ENCODE results near the gene AGFG1.

AGFG1 gene

DNA sequence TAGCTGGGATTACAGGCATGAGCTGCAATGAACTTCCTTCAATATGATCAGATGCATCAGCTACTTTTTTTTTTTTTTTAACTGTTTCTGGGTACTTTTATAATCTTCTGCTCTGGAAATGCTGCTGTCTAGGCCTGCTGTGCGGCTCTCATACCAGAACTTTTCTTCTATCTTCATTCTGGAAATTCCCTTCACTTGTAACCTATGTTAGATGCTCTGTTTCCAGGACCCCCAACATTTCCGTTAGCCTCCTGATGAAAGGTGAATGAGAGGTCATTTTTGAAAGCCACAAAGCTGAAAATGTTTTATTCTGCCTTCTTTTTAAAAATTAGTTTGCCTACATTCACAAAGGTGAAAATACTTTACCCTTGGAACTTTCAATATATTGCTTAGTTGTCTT is 8.6 kb downstream of the AGFG1 start:
- Histone ChIP-seq H3K27me3 (ENCODE audit: control insufficient read depth, insufficient read depth, low read length) (no peaks in the 10 kb centered on the region), H3K36me3 (ENCODE audit: control insufficient read depth, insufficient read depth, low read length) (no peaks in the 10 kb centered on the region), H3K4me1 (ENCODE audit: control insufficient read depth, insufficient read depth, low read length) (peaks cover under 1% of the 10 kb centered on the region), H3K9ac (ENCODE audit: low read depth, low read length) (no peak overlapping the region), H3K4me3 (ENCODE audit: low read depth, low read length) (no peak overlapping the region), H3K9me3 (ENCODE audit: control insufficient read depth, insufficient read depth, low read length) (no peaks in the 10 kb centered on the region)

DNA sequence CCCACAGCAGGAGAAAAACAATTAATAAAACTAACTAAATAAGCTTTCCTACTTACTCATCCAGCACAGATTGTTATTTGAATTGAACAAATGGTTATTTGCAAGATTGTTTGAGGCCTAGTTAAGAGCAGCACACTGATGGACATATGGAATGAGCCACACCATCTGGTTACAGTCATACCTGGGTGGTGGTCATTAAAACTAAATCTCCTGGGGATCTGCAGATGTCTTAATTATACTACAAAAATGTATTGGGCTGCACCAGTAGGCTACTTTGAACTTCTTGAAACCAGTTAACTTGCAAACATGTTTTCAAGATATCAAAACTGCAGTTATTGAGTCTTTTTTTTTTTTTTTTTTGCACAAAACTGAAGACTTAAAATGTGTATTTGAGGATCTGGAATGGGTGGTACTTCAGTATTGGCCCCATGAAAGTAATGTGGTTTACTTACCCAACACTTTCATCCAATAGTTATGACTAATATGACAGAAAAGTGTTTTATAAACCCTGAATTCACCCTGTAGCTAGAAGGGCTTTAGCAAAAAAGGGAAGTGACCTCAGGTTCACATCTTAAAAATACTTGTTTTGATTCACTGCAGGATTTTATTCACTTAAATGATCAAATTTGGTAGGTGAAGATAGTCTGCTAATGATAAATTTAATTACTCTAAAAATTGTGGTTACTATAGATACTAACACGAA is 10.8 kb downstream of the AGFG1 start:
- Histone ChIP-seq H3K9me3 (ENCODE audit: control insufficient read depth, insufficient read depth, low read length) (no peaks in the 10 kb centered on the region), H3K4me3 (ENCODE audit: low read depth, low read length) (no peak overlapping the region), H3K36me3 (ENCODE audit: control insufficient read depth, insufficient read depth, low read length) (no peaks in the 10 kb centered on the region), H3K27me3 (ENCODE audit: control insufficient read depth, insufficient read depth, low read length) (no peaks in the 10 kb centered on the region), H3K4me1 (ENCODE audit: control insufficient read depth, insufficient read depth, low read length) (no peaks in the 10 kb centered on the region), H3K9ac (ENCODE audit: low read depth, low read length) (no peak overlapping the region)

DNA sequence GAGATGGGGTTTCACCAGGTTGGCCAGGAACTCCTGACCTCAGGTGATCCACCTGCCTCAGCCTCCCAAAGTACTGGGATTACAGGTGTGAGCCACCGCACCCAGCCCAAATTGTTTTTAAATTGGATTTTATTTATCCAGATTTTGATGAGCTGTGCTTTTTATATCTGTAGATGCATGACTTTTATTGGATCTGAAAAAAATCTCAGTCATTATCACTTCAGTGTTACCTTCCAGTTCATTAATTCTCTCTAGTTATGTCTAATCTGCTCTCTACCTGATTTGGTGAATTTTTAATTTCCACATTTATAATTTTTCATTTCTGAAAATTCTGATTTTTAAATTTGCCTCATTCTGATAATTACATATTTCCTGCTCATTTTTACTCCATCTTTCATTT is 13.5 kb downstream of the AGFG1 start:
- Histone ChIP-seq H3K4me1 (ENCODE audit: control insufficient read depth, insufficient read depth, low read length) (no peaks in the 10 kb centered on the region), H3K27me3 (ENCODE audit: control insufficient read depth, insufficient read depth, low read length) (no peaks in the 10 kb centered on the region), H3K9ac (ENCODE audit: low read depth, low read length) (no peak overlapping the region), H3K9me3 (ENCODE audit: control insufficient read depth, insufficient read depth, low read length) (no peaks in the 10 kb centered on the region), H3K36me3 (ENCODE audit: control insufficient read depth, insufficient read depth, low read length) (no peaks in the 10 kb centered on the region), H3K4me3 (ENCODE audit: low read depth, low read length) (no peak overlapping the region)

DNA sequence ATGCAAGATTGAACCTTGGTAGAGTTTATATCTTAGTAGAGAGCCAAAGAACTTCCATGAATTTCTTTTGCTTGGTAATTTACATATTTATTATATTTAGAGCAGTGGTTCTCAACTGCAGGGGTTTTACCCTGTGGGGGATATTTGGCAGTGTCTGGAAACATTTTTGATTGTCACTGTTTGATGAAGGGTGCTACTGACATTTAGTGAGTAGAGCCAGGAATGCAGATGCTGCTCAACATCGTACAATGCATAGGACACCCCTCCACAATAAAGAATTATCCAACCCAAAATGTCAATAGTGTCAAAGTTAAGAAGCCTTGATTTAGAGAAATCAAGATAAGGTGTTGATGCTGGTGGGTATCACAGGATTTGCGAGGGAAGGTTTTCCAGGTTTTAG is 14.7 kb downstream of the AGFG1 start:
- Histone ChIP-seq H3K4me3 (ENCODE audit: low read depth, low read length) (no peak overlapping the region), H3K36me3 (ENCODE audit: control insufficient read depth, insufficient read depth, low read length) (no peaks in the 10 kb centered on the region), H3K4me1 (ENCODE audit: control insufficient read depth, insufficient read depth, low read length) (no peaks in the 10 kb centered on the region), H3K9ac (ENCODE audit: low read depth, low read length) (no peak overlapping the region), H3K27me3 (ENCODE audit: control insufficient read depth, insufficient read depth, low read length) (no peaks in the 10 kb centered on the region), H3K9me3 (ENCODE audit: control insufficient read depth, insufficient read depth, low read length) (no peaks in the 10 kb centered on the region)

DNA sequence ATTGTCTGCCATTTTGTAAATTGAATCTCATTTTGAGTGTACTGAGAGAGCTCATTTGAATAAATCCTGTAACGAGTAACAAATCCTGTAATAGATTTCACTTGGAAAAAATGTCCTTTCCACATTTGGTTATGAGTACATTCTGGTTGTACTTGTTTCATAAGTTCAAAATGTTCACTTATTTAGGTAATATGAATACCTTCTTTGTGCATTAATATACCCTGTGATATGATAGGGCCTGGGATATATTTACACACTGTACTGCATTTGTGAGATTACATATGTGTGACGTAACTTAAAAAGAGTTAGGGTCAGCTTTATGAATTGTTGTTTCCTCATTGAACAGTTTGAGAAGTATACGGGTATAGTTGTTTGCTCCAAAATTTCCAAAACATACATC is 16.1 kb downstream of the AGFG1 start:
- Histone ChIP-seq H3K9ac (ENCODE audit: low read depth, low read length) (no peak overlapping the region), H3K27me3 (ENCODE audit: control insufficient read depth, insufficient read depth, low read length) (no peaks in the 10 kb centered on the region), H3K9me3 (ENCODE audit: control insufficient read depth, insufficient read depth, low read length) (no peaks in the 10 kb centered on the region), H3K36me3 (ENCODE audit: control insufficient read depth, insufficient read depth, low read length) (no peaks in the 10 kb centered on the region), H3K4me3 (ENCODE audit: low read depth, low read length) (no peak overlapping the region), H3K4me1 (ENCODE audit: control insufficient read depth, insufficient read depth, low read length) (no peaks in the 10 kb centered on the region)

DNA sequence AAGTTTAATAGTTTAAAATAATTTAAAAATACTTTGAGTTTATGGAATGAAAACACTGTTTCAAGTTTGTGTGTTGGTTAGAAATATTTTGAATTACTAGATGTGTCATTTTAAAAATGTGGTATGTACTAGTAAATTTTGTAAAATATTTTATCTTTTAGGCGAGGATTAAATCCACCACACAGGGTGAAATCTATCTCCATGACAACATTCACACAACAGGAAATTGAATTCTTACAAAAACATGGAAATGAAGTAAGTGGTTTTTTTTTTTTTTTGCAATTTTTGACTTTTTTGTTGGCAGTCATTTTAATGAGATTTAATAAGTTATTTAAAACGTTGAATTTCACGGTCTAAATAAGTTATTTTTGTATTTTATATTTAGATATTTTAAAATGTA is 19.4 kb downstream of the AGFG1 start:
- H3K9ac ChIP-seq (ENCODE audit: low read depth, low read length) = no peak overlapping the region
- H3K36me3 ChIP-seq (ENCODE audit: control insufficient read depth, insufficient read depth, low read length) = no peaks in the 10 kb centered on the region
- no peak overlapping the region for H3K4me3 ChIP-seq (ENCODE audit: low read depth, low read length)
- H3K9me3 ChIP-seq (ENCODE audit: control insufficient read depth, insufficient read depth, low read length) = no peaks in the 10 kb centered on the region
- no peaks in the 10 kb centered on the region for H3K4me1 ChIP-seq (ENCODE audit: control insufficient read depth, insufficient read depth, low read length)
- H3K27me3 ChIP-seq (ENCODE audit: control insufficient read depth, insufficient read depth, low read length) = no peaks in the 10 kb centered on the region

DNA sequence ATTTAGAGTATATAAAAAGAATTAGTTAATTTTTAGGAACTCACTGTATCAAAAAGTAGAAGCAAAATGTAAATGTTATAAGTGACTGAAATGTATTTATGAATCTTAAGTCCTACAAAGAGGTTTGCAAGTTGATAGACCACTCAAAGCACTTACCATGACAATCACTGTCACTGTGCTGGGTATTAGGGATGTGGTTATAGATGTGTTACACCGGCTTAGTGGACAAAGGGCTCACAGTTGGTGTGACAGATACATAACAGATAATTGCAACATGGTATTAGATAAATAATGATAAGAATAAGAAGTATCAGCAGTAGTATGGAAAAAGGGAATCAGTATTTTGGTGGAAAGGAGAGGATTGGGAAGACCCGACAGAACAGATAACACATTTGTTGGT is 21.6 kb downstream of the AGFG1 start:
- Histone ChIP-seq H3K9me3 (ENCODE audit: control insufficient read depth, insufficient read depth, low read length) (no peaks in the 10 kb centered on the region), H3K27me3 (ENCODE audit: control insufficient read depth, insufficient read depth, low read length) (no peaks in the 10 kb centered on the region), H3K4me1 (ENCODE audit: control insufficient read depth, insufficient read depth, low read length) (peaks cover 2% of the 10 kb centered on the region), H3K36me3 (ENCODE audit: control insufficient read depth, insufficient read depth, low read length) (no peaks in the 10 kb centered on the region), H3K4me3 (ENCODE audit: low read depth, low read length) (no peak overlapping the region), H3K9ac (ENCODE audit: low read depth, low read length) (no peak overlapping the region)

DNA sequence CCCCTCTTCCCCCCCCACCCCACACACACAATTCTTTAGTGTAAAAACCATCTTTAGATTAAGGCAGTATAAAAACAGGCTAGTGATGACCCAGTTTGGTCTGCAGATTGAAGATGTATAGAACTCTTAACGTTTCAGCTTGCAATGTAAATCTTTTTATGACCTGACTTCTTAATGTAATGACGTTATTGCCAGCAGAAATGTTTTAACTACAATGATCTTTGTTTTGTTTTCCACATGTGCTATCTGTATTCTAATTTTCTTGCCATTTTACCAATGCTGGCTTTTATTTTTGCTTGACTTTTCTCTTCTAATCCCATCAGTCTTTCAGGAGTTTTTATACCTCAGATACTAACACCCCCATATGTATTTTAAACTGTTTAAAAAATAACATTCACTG is 25.2 kb downstream of the AGFG1 start:
- H3K9ac ChIP-seq (ENCODE audit: low read depth, low read length) = no peak overlapping the region
- no peaks in the 10 kb centered on the region for H3K36me3 ChIP-seq (ENCODE audit: control insufficient read depth, insufficient read depth, low read length)
- no peak overlapping the region for H3K4me3 ChIP-seq (ENCODE audit: low read depth, low read length)
- H3K27me3 ChIP-seq (ENCODE audit: control insufficient read depth, insufficient read depth, low read length) = no peaks in the 10 kb centered on the region
- peaks cover 3% of the 10 kb centered on the region for H3K4me1 ChIP-seq (ENCODE audit: control insufficient read depth, insufficient read depth, low read length)
- no peaks in the 10 kb centered on the region for H3K9me3 ChIP-seq (ENCODE audit: control insufficient read depth, insufficient read depth, low read length)

DNA sequence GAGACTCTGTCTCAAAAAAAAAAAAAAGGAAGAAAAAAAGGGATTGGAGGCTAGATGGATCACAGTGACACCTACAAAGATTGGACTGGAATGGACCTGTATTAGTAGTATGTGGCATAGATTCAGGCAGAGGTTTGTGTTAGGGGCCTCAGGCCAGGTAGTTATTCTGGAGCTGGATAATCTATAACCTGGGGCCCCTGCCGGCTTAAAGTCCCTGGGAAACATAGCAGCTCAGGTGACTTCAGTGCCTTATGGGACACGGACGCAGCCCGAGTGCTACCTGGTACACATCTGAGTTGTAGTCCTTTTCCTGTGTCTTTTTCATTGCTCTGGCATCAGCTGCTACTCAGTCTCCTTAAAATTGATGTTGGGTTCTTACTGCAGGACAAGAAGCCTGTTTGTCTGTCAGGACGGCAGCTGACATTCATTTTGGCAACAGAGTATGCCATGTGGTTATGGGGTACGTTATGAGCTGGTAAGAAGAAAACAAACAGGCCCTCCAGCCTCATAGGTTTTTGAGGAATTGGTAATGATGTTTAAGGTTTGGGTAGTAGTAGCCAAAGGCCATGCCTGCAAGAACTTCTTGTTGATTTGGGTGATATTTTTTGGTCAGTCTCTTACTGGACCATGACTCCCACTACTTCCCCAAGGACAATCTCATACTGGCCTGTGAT is 27.8 kb downstream of the AGFG1 start:
- Histone ChIP-seq H3K36me3 (ENCODE audit: control insufficient read depth, insufficient read depth, low read length) (no peaks in the 10 kb centered on the region), H3K4me3 (ENCODE audit: low read depth, low read length) (no peak overlapping the region), H3K9me3 (ENCODE audit: control insufficient read depth, insufficient read depth, low read length) (no peaks in the 10 kb centered on the region), H3K9ac (ENCODE audit: low read depth, low read length) (no peak overlapping the region), H3K27me3 (ENCODE audit: control insufficient read depth, insufficient read depth, low read length) (no peaks in the 10 kb centered on the region), H3K4me1 (ENCODE audit: control insufficient read depth, insufficient read depth, low read length) (peaks cover 3% of the 10 kb centered on the region)

DNA sequence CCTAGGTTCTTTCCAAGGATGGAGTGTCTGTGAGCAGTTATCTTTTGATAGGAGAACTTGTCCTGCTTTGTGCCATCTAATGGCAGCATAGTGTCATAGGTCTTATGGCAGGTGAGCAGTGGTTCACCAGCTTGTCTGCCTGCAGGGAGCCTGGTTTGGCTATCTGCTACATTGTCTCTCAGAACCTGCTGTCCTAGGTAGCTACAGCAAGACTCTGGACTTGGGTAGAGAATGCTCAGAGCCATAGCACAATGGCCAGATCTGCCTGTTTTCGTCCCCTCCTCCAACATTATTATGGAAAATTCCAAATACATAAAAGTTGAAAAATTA is 28.3 kb downstream of the AGFG1 start:
- H3K36me3 ChIP-seq (ENCODE audit: control insufficient read depth, insufficient read depth, low read length) = no peaks in the 10 kb centered on the region

DNA sequence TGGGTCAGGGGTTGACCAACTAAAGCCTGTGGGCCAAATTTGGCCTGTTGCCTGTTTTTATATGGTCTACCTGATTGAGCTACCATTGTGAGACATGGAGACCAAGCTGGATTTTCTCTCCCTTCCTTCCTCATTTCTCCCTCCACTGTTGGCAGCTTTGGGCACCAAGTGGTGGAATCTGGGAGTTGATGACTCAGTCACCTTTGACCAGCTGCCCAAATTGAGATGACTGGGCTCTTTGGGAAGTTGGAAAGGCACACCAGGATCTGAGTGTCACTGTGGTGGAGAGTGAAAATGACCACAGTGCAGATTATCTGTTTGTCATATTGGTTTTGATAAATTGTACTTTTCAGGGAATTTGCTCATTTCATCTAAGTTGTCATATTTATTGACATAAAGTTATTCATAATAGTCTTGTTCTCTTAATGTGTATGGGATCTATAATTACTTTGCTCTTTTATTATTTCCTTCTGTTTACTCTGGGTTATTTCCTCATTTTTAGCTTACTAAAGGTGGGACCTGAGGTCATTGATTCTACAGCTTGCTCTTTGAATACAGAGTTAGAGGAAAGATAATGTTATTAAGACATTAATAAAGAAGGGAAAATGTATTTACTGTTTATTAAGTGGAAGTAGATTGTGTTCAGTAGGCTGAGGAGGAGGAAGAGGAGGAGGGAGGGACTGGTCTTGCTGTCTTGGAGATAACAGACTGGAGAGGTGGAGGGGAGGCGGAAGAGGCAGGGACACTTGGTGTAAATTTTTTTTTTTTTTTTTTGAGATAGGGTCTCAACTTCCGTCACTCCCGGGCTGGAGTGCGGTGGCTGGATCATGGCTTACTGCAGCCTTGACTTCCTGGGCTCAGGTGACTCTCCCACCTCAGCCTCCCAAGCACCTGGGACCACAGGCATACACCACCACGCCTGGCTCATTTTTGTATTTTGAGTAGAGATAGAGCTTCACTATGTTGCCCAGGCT is 31.8 kb downstream of the AGFG1 start:
- no peaks in the 10 kb centered on the region for H3K27me3 ChIP-seq (ENCODE audit: control insufficient read depth, insufficient read depth, low read length)
- no peak overlapping the region for H3K9ac ChIP-seq (ENCODE audit: low read depth, low read length)
- H3K4me3 ChIP-seq (ENCODE audit: low read depth, low read length) = no peak overlapping the region
- peaks cover 4% of the 10 kb centered on the region for H3K4me1 ChIP-seq (ENCODE audit: control insufficient read depth, insufficient read depth, low read length)
- no peaks in the 10 kb centered on the region for H3K9me3 ChIP-seq (ENCODE audit: control insufficient read depth, insufficient read depth, low read length)
- no peaks in the 10 kb centered on the region for H3K36me3 ChIP-seq (ENCODE audit: control insufficient read depth, insufficient read depth, low read length)

More for the DNA sequence above, 28.3 kb downstream of the AGFG1 start:
- Histone ChIP-seq H3K9ac (ENCODE audit: low read depth, low read length) (no peak overlapping the region), H3K4me3 (ENCODE audit: low read depth, low read length) (no peak overlapping the region), H3K9me3 (ENCODE audit: control insufficient read depth, insufficient read depth, low read length) (no peaks in the 10 kb centered on the region), H3K27me3 (ENCODE audit: control insufficient read depth, insufficient read depth, low read length) (no peaks in the 10 kb centered on the region), H3K4me1 (ENCODE audit: control insufficient read depth, insufficient read depth, low read length) (peaks cover 3% of the 10 kb centered on the region)

All from iPS-15b (cell line).